Parathyroid adenoma (tissue), 2 donors: Measurements from ENCODE around the gene UBL4B.

Experiments
- H2AFZ ChIP-seq: fragments of 300-600 bp; sonication (generic); one replicate; pipeline ENCODE4 v1.7.0; 2017; ENCODE audit warnings: antibody characterized with exemption, mild to moderate bottlenecking
- H3K27ac ChIP-seq: fragments of 300-600 bp; sonication (generic); one replicate; pipeline ENCODE4 v1.7.0; 2017
- H3K27me3 ChIP-seq: fragments of 300-600 bp; sonication (generic); one replicate; pipeline ENCODE4 v1.7.0; 2017; ENCODE audit warnings: low read length; ENCODE audit not compliant: control insufficient read depth, insufficient read depth
- H3K36me3 ChIP-seq: fragments of 300-600 bp; sonication (generic); one replicate; pipeline ENCODE4 v1.7.0; 2017; ENCODE audit warnings: low read length; ENCODE audit not compliant: control insufficient read depth, insufficient read depth
- H3K4me1 ChIP-seq: fragments of 300-600 bp; sonication (generic); one replicate; pipeline ENCODE4 v1.7.0; 2017; ENCODE audit warnings: control low read depth
- H3K4me2 ChIP-seq: fragments of 300-600 bp; sonication (generic); one replicate; pipeline ENCODE4 v1.7.0; 2017; ENCODE audit warnings: low read length
- H3K4me3 ChIP-seq: fragments of 300-600 bp; sonication (generic); one replicate; pipeline ENCODE4 v1.7.0; 2017; ENCODE audit warnings: low read depth, low read length
- H3K79me2 ChIP-seq: fragments of 300-600 bp; sonication (generic); one replicate; pipeline ENCODE4 v1.7.0; 2017; ENCODE audit warnings: control low read depth
- H3K9ac ChIP-seq: fragments of 300-600 bp; sonication (generic); one replicate; pipeline ENCODE4 v1.7.0; 2017; ENCODE audit warnings: mild to moderate bottlenecking
- H3K9me3 ChIP-seq: fragments of 300-600 bp; sonication (generic); one replicate; pipeline ENCODE4 v1.7.0; 2017; ENCODE audit warnings: low read length; ENCODE audit not compliant: control insufficient read depth
- TF ChIP-seq, protein P1 (sequence below): fragments of 300-600 bp; sonication (generic); IDR thresholded peaks from one replicate; pipeline ENCODE4 v1.7.0; 2017; ENCODE audit warnings: antibody characterized with exemption, mild to moderate bottlenecking
- donor health status: primary hyperparathyroidism.

UBL4B gene

DNA sequence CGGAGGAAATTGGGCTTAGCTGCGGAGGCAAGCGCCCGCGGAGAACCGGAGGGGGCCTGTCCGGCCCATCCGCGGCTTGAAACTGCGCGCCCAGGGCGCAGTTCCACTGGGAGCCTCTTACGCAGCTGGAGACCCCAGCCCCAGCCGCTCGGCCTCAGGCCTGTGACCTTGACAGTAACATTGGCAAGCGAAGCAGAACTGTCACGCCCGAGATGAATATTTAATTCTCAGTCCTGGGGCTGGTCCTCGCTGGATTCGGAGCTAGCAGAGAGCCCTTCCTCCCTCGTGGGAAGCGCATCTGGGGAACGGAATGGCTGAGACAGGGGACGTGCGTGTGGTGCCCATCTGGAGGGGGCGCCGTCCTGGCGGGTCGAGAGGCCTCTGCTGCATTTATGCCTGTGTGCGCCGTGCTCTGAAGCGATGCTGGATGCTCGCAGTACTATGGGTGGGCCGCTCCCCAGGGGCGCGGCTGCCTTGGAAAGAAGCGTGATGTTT, 39.0 kb downstream of the UBL4B start:
- no peak overlapping the region for H3K9ac ChIP-seq
- H3K36me3 ChIP-seq, result no peaks in the 10 kb centered on the region
- H3K27me3 ChIP-seq, result no peaks in the 10 kb centered on the region
- H2AFZ ChIP-seq, result peak overlapping the region; percentile 82
- H3K4me3 ChIP-seq, result peak overlapping the region; percentile 60
- H3K4me1 ChIP-seq, result no peaks in the 10 kb centered on the region
- no peaks in the 10 kb centered on the region for H3K79me2 ChIP-seq
- TF ChIP-seq, protein P1, sequence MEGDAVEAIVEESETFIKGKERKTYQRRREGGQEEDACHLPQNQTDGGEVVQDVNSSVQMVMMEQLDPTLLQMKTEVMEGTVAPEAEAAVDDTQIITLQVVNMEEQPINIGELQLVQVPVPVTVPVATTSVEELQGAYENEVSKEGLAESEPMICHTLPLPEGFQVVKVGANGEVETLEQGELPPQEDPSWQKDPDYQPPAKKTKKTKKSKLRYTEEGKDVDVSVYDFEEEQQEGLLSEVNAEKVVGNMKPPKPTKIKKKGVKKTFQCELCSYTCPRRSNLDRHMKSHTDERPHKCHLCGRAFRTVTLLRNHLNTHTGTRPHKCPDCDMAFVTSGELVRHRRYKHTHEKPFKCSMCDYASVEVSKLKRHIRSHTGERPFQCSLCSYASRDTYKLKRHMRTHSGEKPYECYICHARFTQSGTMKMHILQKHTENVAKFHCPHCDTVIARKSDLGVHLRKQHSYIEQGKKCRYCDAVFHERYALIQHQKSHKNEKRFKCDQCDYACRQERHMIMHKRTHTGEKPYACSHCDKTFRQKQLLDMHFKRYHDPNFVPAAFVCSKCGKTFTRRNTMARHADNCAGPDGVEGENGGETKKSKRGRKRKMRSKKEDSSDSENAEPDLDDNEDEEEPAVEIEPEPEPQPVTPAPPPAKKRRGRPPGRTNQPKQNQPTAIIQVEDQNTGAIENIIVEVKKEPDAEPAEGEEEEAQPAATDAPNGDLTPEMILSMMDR, result no peak
- H3K4me2 ChIP-seq, result peak overlapping the region; percentile 84
- no peaks in the 10 kb centered on the region for H3K9me3 ChIP-seq
- H3K27ac ChIP-seq, result peak overlapping the region; percentile 16

DNA sequence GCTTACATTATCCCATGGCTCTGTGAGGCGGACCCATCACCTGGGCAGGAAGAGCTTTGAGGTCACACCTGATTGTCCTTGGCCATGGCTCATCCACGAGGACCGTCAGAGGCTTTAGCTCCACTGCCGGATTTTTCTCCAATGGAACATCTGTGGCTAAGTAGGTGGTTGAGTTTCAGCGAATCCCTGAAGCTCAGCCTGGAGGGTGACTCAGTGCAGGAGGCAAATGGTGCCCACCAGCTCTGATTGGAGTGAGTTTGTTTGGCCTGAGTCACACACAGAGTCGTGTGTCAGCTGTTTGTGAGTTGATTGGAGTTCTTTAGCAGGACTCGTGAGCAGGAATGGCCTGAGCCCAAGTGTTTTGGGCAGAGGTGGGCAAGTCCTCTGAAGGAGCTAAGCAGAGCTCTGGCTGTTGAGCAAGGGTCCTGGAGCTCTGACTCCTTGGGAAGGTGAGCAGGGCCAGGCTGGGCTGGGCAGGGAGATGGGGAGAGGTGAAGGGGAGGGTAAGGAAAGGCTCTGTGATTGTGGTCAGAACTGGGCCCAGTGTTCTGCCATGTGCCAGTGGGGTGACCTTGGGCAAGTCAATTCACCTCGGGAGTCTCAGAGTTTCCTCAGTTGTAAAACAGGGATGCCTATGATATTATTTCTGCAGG, 40.0 kb downstream of the UBL4B start:
- H3K4me3 ChIP-seq, result no peak overlapping the region
- H3K27ac ChIP-seq, result no peak overlapping the region
- H3K4me2 ChIP-seq, result no peak overlapping the region
- no peaks in the 10 kb centered on the region for H3K4me1 ChIP-seq
- no peaks in the 10 kb centered on the region for H3K9me3 ChIP-seq
- TF ChIP-seq, protein P1, result no peak
- H3K36me3 ChIP-seq, result no peaks in the 10 kb centered on the region
- no peaks in the 10 kb centered on the region for H3K27me3 ChIP-seq
- no peak overlapping the region for H2AFZ ChIP-seq
- H3K9ac ChIP-seq, result no peak overlapping the region
- no peaks in the 10 kb centered on the region for H3K79me2 ChIP-seq

DNA sequence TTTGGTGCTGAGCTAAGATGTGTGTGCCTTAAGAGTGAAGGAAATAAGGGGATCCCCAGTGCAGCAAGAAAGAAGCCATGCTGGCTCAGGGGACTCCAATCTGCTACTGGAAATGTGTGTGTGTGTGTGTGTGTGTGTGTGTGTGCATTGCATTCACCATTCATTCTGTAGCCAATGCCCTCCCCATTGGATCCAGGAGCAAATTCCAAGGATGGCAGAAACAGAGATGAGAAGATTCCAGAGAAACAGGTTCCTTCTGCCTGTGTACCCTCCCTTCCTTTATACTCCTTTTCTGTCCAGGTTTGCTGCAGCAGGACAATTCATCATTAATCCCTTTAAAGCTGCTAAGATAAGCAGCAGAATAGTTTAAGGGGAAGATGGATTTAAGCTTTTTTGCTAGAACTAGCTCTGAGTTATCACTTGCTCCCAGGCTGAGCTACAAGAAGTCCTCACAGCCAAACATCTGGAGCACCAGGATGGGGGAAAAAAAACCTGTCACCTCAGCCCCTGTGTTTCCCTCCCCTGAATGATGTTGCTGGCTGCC, 41.2 kb downstream of the UBL4B start:
- H3K27ac ChIP-seq, result no peak overlapping the region
- no peaks in the 10 kb centered on the region for H3K36me3 ChIP-seq
- no peaks in the 10 kb centered on the region for H3K4me1 ChIP-seq
- no peak overlapping the region for H3K9ac ChIP-seq
- no peaks in the 10 kb centered on the region for H3K79me2 ChIP-seq
- H2AFZ ChIP-seq, result no peak overlapping the region
- H3K27me3 ChIP-seq, result no peaks in the 10 kb centered on the region
- TF ChIP-seq, protein P1, result no peak
- no peak overlapping the region for H3K4me2 ChIP-seq
- H3K9me3 ChIP-seq, result no peaks in the 10 kb centered on the region
- H3K4me3 ChIP-seq, result no peak overlapping the region

DNA sequence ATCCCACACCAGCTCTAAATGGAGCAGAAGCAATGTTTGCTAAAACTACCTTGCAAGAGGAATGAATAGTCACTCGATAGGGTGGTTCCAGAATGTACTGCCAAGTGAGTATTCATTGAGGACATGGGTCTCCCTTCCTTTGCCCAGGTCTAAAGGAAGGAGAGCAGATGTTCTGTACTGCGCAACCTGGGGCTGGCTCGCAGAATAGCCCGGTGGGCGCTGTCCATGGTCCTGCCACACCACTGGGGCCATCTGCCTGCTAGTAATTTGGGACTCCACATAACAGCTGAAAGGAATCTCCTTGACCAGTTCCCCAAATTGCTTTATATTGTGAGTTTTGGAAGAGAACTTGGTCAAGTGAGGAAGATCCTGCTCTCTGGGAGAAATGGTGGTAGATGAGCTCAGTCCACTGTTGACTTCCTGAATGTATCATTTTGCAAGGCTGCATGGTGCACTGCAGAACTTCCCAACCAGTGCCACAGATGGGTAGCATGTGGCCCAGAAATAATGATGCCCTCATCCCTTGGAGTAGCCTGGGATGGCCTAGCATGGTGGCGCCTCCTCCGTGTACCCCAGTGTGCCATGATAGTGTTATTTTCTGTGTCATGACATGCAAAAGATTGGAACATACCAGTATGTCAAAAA, 43.8 kb downstream of the UBL4B start:
- H2AFZ ChIP-seq, result no peak overlapping the region
- H3K9me3 ChIP-seq, result no peaks in the 10 kb centered on the region
- H3K4me1 ChIP-seq, result no peaks in the 10 kb centered on the region
- H3K9ac ChIP-seq, result no peak overlapping the region
- no peaks in the 10 kb centered on the region for H3K79me2 ChIP-seq
- no peaks in the 10 kb centered on the region for H3K27me3 ChIP-seq
- TF ChIP-seq, protein P1, result no peak
- no peak overlapping the region for H3K4me3 ChIP-seq
- no peaks in the 10 kb centered on the region for H3K36me3 ChIP-seq
- no peak overlapping the region for H3K27ac ChIP-seq
- H3K4me2 ChIP-seq, result no peak overlapping the region
